Tibial nerve (tissue), 4 donors: ENCODE measurements around the gene ZDHHC18. TPM values are rescaled to one million over a fixed set of nuclear protein-coding genes. Genes with fewer than 3 reads are reported as not detected.

Experiments used
- DNase-seq, 2 donors: peaks; one replicate each; pipeline ENCODE4 v3.0.0-alpha.2; 2019; ENCODE audit warnings: low spot score in 2 of 2
- H3K27ac ChIP-seq, 4 donors: fragments of 200-600 bp; sonication (generic) in 3 of 4; one replicate each; pipeline ENCODE4 v1.5.1; 2017 to 2019; ENCODE audit warnings: mild to moderate bottlenecking in 1 of 4
- H3K27me3 ChIP-seq, 2 donors: fragments of 200-600 bp; sonication (generic) in 1 of 2; one replicate each; pipeline versions ENCODE4 v1.5.1 to v1.6.0; 2017 to 2019
- H3K36me3 ChIP-seq, 3 donors: fragments of 200-600 bp; sonication (generic); one replicate each; pipeline ENCODE4 v1.5.1; 2018 to 2019
- H3K4me1 ChIP-seq, 4 donors: fragments of 200-600 bp; sonication (generic) in 3 of 4; one replicate each; pipeline ENCODE4 v1.5.1; 2017 to 2019
- H3K4me3 ChIP-seq, 4 donors: fragments of 200-600 bp; sonication (generic) in 3 of 4; one replicate each; pipeline ENCODE4 v1.5.1; 2017 to 2019; ENCODE audit warnings: mild to moderate bottlenecking in 1 of 4, moderate library complexity in 1 of 4
- H3K9me3 ChIP-seq, 4 donors: fragments of 200-600 bp; sonication (generic) in 3 of 4; one replicate each; pipeline ENCODE4 v1.5.1; 2017 to 2019
- EP300 ChIP-seq, 2 donors: sonication (generic); formaldehyde crosslinking; IDR thresholded peaks; one replicate each; pipeline ENCODE4 v1.6.1; 2017; ENCODE audit warnings: antibody characterized with exemption in 2 of 2, mild to moderate bottlenecking in 1 of 2
- POLR2A ChIP-seq, 2 donors: fragments of 450-650 bp; IDR thresholded peaks; one replicate each; pipeline ENCODE4 v1.6.1; 2017; ENCODE audit warnings: antibody characterized with exemption in 2 of 2, mild to moderate bottlenecking in 2 of 2, moderate library complexity in 2 of 2
- WGBS, 2 donors: methylation state at CpG; one replicate each; pipeline ENCODE4 v1.1.5; 2018; 5-methylcytosine and 5-hydroxymethylcytosine counted together
- total RNA-seq, 4 donors: library from RNA; depleted of rRNA; stranded (reverse); fragments of >200 nt; gene quantifications; one replicate each; pipeline ENCODE4 v1.1.0, GENCODE V29; 2016
- TF ChIP-seq, protein P1 (sequence below), 5 experiments: fragments of 200-600 bp in 3 of 5; fragments of 450-650 bp in 2 of 5; sonication (generic) in 3 of 5; IDR thresholded peaks; one replicate each; pipeline ENCODE4 v1.5.1; 2016 to 2019; ENCODE audit warnings: antibody characterized with exemption in 5 of 5, mild to moderate bottlenecking in 3 of 5, moderate library complexity in 2 of 5

Gene ZDHHC18
- total RNA-seq, 4 donors from 2014 or later, result 9.2 to 13.5 (median 10.0) TPM

DNA sequence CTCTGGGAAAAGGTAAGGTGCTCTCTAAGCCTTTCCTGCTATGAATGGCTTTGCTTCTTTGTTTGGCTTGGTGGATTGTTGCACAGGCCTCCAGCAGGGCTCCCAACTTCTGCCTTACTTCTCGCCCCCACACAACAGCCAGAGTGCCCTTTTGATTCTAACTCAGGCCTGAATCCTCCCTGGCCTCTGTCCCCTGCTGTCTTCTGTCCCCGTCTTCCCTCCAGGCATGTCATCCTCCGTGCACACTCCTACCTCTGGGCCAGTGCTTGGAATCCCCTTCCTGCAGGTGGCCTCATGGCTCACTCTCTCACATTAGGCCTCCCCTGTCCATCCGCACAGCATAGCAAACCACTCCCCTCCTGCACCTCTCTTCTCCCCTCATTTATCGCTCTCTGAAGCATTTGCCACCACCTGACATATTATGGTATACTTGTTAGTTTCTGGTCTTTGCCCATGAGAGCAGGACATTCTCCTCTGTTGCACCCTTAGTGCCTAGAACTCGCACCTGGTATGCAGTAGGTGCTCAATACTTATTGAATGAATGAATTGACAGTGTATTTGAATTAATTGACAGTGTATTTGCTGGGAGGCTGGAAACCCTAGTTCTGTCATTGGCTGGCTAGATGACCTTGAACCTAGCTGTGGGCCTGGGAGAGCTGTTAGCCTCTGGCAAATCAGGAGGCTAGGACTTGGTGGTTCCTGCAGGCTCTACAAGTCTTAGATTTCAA lies 2.9 kb downstream of the ZDHHC18 start:
- 76 to 81% methylated on average over 6 of the region's 6 CpGs for WGBS, 2 donors

DNA sequence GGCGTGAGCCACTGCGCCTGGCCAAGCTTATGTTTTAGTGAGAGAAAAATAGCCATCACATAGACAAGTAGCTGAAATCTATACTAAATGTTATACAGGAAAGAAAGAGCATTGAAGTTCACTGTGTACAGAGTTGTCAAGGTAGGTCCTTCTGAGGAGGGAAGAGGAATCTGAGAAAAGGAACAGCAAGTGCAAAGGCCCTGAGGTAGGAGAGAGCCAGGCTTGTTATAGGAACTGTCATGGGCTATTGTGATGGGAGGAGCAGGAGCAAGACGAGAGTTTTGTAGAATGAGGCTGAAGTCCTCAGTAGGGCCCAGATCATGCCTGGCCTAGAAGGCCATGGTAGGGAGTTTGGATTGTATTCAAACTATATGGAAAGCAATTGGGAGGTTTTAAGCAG lies 4.6 kb downstream of the ZDHHC18 start:
- H3K9me3 ChIP-seq, result no peaks in the 10 kb centered on the region
- no peak overlapping the region for H3K27ac ChIP-seq
- H3K27me3 ChIP-seq, result no peaks in the 10 kb centered on the region
- no peak for TF ChIP-seq POLR2A (IDR thresholded peaks at IDR 0.05)
- TF ChIP-seq, protein P1, sequence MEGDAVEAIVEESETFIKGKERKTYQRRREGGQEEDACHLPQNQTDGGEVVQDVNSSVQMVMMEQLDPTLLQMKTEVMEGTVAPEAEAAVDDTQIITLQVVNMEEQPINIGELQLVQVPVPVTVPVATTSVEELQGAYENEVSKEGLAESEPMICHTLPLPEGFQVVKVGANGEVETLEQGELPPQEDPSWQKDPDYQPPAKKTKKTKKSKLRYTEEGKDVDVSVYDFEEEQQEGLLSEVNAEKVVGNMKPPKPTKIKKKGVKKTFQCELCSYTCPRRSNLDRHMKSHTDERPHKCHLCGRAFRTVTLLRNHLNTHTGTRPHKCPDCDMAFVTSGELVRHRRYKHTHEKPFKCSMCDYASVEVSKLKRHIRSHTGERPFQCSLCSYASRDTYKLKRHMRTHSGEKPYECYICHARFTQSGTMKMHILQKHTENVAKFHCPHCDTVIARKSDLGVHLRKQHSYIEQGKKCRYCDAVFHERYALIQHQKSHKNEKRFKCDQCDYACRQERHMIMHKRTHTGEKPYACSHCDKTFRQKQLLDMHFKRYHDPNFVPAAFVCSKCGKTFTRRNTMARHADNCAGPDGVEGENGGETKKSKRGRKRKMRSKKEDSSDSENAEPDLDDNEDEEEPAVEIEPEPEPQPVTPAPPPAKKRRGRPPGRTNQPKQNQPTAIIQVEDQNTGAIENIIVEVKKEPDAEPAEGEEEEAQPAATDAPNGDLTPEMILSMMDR (IDR thresholded peaks at IDR 0.05), result no peak
- no peak for TF ChIP-seq EP300 (IDR thresholded peaks at IDR 0.05)
- no peak overlapping the region for H3K4me3 ChIP-seq
- DNase-seq, result no peak
- H3K36me3 ChIP-seq, result peaks cover 0 to 63% (median 16%) of the 10 kb centered on the region in 3 donors
- WGBS, 2 donors, result 89 to 92% methylated on average over 3 of the region's 3 CpGs
- peaks cover 0 to 38% (median 23%) of the 10 kb centered on the region in 4 donors for H3K4me1 ChIP-seq

More for the DNA sequence above, 2.9 kb downstream of the ZDHHC18 start:
- peaks cover 0 to 46% (median 12%) of the 10 kb centered on the region in 3 donors for H3K36me3 ChIP-seq
- no peak overlapping the region for H3K4me3 ChIP-seq
- H3K4me1 ChIP-seq, result peaks cover 0 to 45% (median 28%) of the 10 kb centered on the region in 4 donors
- TF ChIP-seq, protein P1 (IDR thresholded peaks at IDR 0.05), result no peak
- TF ChIP-seq POLR2A (IDR thresholded peaks at IDR 0.05), result no peak
- no peak for TF ChIP-seq EP300 (IDR thresholded peaks at IDR 0.05)
- no peak for DNase-seq
- peak overlapping the region in 2 of 4 donors; percentile 4 to 28 for H3K27ac ChIP-seq
- no peaks in the 10 kb centered on the region for H3K27me3 ChIP-seq
- H3K9me3 ChIP-seq, result no peaks in the 10 kb centered on the region

DNA sequence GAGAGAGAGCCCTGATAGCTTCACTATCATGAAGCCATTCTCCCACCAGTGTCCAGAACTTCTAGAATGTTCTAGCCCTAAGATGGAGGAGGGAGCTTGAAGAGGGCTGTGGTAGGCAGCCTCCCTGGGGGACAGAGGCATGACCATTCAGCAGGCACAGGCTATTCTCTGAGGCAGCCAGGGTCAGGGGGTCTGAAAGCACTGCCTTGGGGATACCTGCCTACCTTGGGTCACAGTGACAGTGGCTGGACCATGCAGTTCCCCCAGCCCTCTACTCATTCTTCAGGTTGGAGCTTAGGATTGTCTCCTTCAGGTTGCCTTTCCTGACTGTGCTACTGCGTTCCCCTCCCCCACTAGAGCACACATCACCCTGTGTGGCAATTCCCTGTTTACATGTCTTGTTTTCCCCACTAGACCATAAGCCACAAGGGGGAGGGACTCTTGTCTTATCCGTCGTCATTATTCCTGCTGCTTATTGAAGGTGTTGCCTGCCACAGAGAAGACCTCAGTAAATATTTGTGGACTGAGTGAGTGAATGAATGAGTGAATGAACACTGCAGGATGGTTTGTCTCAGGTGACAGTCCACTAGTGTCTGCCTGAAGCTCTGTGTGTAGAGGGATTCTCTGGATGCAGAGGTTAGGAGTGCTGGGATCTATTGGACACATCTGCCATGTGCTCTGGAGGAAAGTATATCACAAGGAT lies 5.2 kb downstream of the ZDHHC18 start:
- H3K27ac ChIP-seq, result no peak overlapping the region
- 48 to 65% methylated on average over 3 of the region's 3 CpGs for WGBS, 2 donors
- no peaks in the 10 kb centered on the region for H3K9me3 ChIP-seq
- H3K4me3 ChIP-seq, result no peak overlapping the region
- peaks cover 0 to 70% (median 16%) of the 10 kb centered on the region in 3 donors for H3K36me3 ChIP-seq
- DNase-seq, result no peak
- H3K4me1 ChIP-seq, result peaks cover 0 to 36% (median 22%) of the 10 kb centered on the region in 4 donors
- H3K27me3 ChIP-seq, result no peaks in the 10 kb centered on the region
- TF ChIP-seq, protein P1 (IDR thresholded peaks at IDR 0.05), result no peak
- TF ChIP-seq EP300 (IDR thresholded peaks at IDR 0.05), result no peak
- TF ChIP-seq POLR2A (IDR thresholded peaks at IDR 0.05), result no peak

DNA sequence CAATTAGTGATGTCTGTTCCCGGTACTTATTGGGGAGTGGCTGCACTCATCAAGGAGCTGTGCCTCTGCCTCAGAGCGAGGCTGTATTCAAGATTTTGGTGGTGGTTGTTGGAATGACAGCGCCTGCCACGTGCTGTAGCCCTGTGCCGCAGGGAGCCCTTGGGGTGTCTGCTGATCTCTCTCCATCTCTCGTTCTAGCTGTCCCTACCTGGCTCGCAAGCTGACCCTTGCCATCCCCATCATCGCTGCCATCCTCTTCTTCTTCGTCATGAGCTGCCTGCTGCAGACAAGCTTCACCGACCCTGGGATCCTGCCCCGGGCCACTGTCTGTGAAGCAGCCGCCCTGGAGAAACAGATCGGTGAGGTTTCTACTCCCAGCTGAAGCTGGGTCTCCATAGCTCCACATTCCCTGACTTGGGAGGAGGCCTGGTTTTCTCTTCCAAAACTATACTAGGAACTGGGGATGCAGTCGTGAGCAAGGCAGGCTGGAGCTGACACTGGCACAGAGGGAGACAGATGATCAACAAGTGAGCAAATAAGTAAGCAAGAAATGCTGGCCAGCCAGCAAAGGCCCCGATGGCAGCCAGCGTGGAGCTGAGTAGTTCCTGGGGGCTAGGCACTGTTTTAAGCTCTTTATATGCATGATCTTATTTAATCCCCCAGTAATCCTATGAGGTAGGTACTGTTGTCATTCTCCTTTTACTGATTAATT lies 5.9 kb downstream of the ZDHHC18 start:
- Histone ChIP-seq H3K4me3 (no peak overlapping the region), H3K36me3 (peaks cover 0 to 73% (median 16%) of the 10 kb centered on the region in 3 donors), H3K27me3 (no peaks in the 10 kb centered on the region), H3K27ac (no peak overlapping the region), H3K9me3 (no peaks in the 10 kb centered on the region), H3K4me1 (peaks cover 0 to 31% (median 19%) of the 10 kb centered on the region in 4 donors)
- 86 to 90% methylated on average over 16 of the region's 16 CpGs for WGBS, 2 donors
- no peak for DNase-seq
- TF ChIP-seq EP300 (IDR thresholded peaks at IDR 0.05) (no peak), POLR2A (IDR thresholded peaks at IDR 0.05) (no peak)
- TF ChIP-seq, protein P1 (IDR thresholded peaks at IDR 0.05), result no peak
